ENCODE measurements around the gene GRWD1. TPM values are rescaled to one million over a fixed set of nuclear protein-coding genes. Genes with fewer than 3 reads are reported as not detected.
A peak's percentile ranks its signal among the peaks of the same experiment; 100 is the strongest.

GRWD1 gene
- total and polyA plus RNA-seq, 4 donors: 8.9 to 38.1 (median 21.9) TPM

DNA sequence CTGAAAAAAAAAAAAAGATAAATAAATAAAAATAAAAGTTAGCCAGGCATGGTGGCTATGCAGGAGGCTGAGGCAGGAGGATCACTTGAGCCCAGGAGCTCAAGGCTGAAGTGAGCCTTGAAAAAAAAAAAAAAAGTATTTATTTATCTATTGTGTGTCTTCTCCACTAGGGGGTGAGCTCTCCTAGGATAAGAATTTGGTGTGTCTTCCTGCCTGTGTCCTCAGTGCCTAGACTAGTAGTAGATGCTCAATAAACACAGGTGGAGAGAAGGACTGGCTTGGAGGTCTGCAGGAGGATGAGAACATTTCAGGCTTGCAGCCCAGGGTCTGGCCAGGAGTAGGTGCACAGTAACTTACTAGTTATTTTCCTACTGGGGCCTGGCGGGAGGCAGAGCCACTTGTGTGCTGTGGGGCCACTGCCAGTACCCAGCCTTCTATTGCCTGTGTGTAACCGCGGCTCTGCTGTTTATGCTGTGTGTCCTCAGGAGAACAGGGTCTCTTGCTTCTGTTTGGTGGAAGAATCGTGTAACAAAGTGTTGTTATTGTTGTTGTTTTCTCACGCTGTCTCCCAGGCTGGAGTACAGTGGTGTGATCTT, 60.5 kb downstream of the GRWD1 start:
- TF ChIP-seq, protein P1, sequence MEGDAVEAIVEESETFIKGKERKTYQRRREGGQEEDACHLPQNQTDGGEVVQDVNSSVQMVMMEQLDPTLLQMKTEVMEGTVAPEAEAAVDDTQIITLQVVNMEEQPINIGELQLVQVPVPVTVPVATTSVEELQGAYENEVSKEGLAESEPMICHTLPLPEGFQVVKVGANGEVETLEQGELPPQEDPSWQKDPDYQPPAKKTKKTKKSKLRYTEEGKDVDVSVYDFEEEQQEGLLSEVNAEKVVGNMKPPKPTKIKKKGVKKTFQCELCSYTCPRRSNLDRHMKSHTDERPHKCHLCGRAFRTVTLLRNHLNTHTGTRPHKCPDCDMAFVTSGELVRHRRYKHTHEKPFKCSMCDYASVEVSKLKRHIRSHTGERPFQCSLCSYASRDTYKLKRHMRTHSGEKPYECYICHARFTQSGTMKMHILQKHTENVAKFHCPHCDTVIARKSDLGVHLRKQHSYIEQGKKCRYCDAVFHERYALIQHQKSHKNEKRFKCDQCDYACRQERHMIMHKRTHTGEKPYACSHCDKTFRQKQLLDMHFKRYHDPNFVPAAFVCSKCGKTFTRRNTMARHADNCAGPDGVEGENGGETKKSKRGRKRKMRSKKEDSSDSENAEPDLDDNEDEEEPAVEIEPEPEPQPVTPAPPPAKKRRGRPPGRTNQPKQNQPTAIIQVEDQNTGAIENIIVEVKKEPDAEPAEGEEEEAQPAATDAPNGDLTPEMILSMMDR (IDR thresholded peaks at IDR 0.05; ENCODE audit: control extremely low read depth, extremely low read depth): peak; percentile 3
- Histone ChIP-seq H3K27me3 (ENCODE audit: control insufficient read depth in 3 of 3, insufficient read depth in 3 of 3, low read length in 2 of 3) (peaks cover 0 to 12% (median 4%) of the 10 kb centered on the region in 3 donors), H3K9me3 (ENCODE audit: control insufficient read depth in 4 of 4, insufficient read depth in 3 of 4, low read length in 3 of 4) (peaks cover 0 to 2% (median 0%) of the 10 kb centered on the region in 4 donors), H3K27ac (ENCODE audit: low read depth in 1 of 2, low read length in 1 of 2) (no peak overlapping the region), H3K4me1 (ENCODE audit: control insufficient read depth in 5 of 5, insufficient read depth in 5 of 5, low read length in 5 of 5) (peaks cover 0 to 2% (median 0%) of the 10 kb centered on the region in 5 donors), H3K4me3 (no peak overlapping the region), H3K9ac (ENCODE audit: insufficient read depth in 1 of 2, low read length in 2 of 2) (no peak overlapping the region), H3K36me3 (ENCODE audit: control insufficient read depth in 4 of 4, insufficient read depth in 4 of 4, low read length in 4 of 4) (no peaks in the 10 kb centered on the region)
- WGBS, 2 donors: 84 to 88% methylated on average over 5 of the region's 5 CpGs
- no peak for ATAC-seq (ENCODE audit: insufficient read depth, low FRiP score)
- no peak for DNase-seq

Other genes with a start within 250 kb of the GRWD1 start
- 100 to 1,000 TPM in 1 of 2 donors, 10 to 100 TPM in 1; 53.8 to 114 TPM for gene CARD8, start 190.1 kb upstream of the GRWD1 start, total RNA-seq
- gene CARD8, start 190.1 kb upstream of the GRWD1 start, polyA plus RNA-seq: 10 to 100 TPM; 43.0 to 52.6 TPM
- gene ZNF114, start 175.9 kb upstream of the GRWD1 start, total RNA-seq: 1 to 10 TPM; 1.5 to 4.1 TPM
- under 1 TPM; 0.37 to 0.63 TPM for gene ZNF114, start 175.9 kb upstream of the GRWD1 start, polyA plus RNA-seq
- 100 to 1,000 TPM in 1 of 2 donors, 10 to 100 TPM in 1; 36.9 to 189 TPM for gene EMP3, start 120.4 kb upstream of the GRWD1 start, total RNA-seq
- gene EMP3, start 120.4 kb upstream of the GRWD1 start, polyA plus RNA-seq: 100 to 1,000 TPM; 256 to 276 TPM
- 10 to 100 TPM; 10.9 to 12.3 TPM for gene TMEM143, start 82.0 kb upstream of the GRWD1 start, total RNA-seq
- 1 to 10 TPM; 4.1 to 7.6 TPM for gene TMEM143, start 82.0 kb upstream of the GRWD1 start, polyA plus RNA-seq
- not detected for gene SYNGR4, start 81.6 kb upstream of the GRWD1 start, total RNA-seq
- gene SYNGR4, start 81.6 kb upstream of the GRWD1 start, polyA plus RNA-seq: not detected
- gene KDELR1, start 54.4 kb upstream of the GRWD1 start, total RNA-seq: 100 to 1,000 TPM; 101 to 142 TPM
- gene KDELR1, start 54.4 kb upstream of the GRWD1 start, polyA plus RNA-seq: 100 to 1,000 TPM; 108 to 156 TPM
- gene GRIN2D, start 52.3 kb upstream of the GRWD1 start, total RNA-seq: 1 to 10 TPM in 1 of 2 donors, under 1 TPM in 1; 0.54 to 1.0 TPM
- gene GRIN2D, start 52.3 kb upstream of the GRWD1 start, polyA plus RNA-seq: under 1 TPM; 0.26 to 0.32 TPM
- gene KCNJ14, start 9.6 kb downstream of the GRWD1 start, total RNA-seq: under 1 TPM; 0.82 to 0.83 TPM
- gene KCNJ14, start 9.6 kb downstream of the GRWD1 start, polyA plus RNA-seq: under 1 TPM; 0.21 to 0.35 TPM
- gene CYTH2, start 23.4 kb downstream of the GRWD1 start, total RNA-seq: 10 to 100 TPM; 45.3 to 72.5 TPM
- gene CYTH2, start 23.4 kb downstream of the GRWD1 start, polyA plus RNA-seq: 10 to 100 TPM; 44.1 to 53.1 TPM
- gene LMTK3, start 65.9 kb downstream of the GRWD1 start, total RNA-seq: 10 to 100 TPM in 1 of 2 donors, 1 to 10 TPM in 1; 3.1 to 10.7 TPM
- gene LMTK3, start 65.9 kb downstream of the GRWD1 start, polyA plus RNA-seq: 1 to 10 TPM; 1.9 to 6.5 TPM
- 10 to 100 TPM in 1 of 2 donors, 1 to 10 TPM in 1; 1.2 to 10.5 TPM for gene SULT2B1, start 106.2 kb downstream of the GRWD1 start, total RNA-seq
- gene SULT2B1, start 106.2 kb downstream of the GRWD1 start, polyA plus RNA-seq: 10 to 100 TPM; 10.9 to 22.9 TPM
- not detected for gene SPACA4, start 160.8 kb downstream of the GRWD1 start, total RNA-seq
- under 1 TPM; 0.03 to 0.16 TPM for gene SPACA4, start 160.8 kb downstream of the GRWD1 start, polyA plus RNA-seq
- gene FAM83E, start 169.1 kb downstream of the GRWD1 start, total RNA-seq: 10 to 100 TPM; 22.2 to 41.1 TPM
- gene FAM83E, start 169.1 kb downstream of the GRWD1 start, polyA plus RNA-seq: 10 to 100 TPM; 32.3 to 43.8 TPM
- 1,000 to 10,000 TPM; 1,019 to 1,119 TPM for gene RPL18, start 173.2 kb downstream of the GRWD1 start, total RNA-seq
- 1,000 to 10,000 TPM; 1,696 to 3,542 TPM for gene RPL18, start 173.2 kb downstream of the GRWD1 start, polyA plus RNA-seq
- gene SPHK2, start 173.5 kb downstream of the GRWD1 start, total RNA-seq: 10 to 100 TPM; 10.3 to 35.3 TPM
- gene SPHK2, start 173.5 kb downstream of the GRWD1 start, polyA plus RNA-seq: 10 to 100 TPM; 18.3 to 19.8 TPM
- gene DBP, start 191.4 kb downstream of the GRWD1 start, total RNA-seq: 10 to 100 TPM in 1 of 2 donors, 1 to 10 TPM in 1; 9.4 to 10.3 TPM
- 10 to 100 TPM in 1 of 2 donors, 1 to 10 TPM in 1; 6.8 to 16.8 TPM for gene DBP, start 191.4 kb downstream of the GRWD1 start, polyA plus RNA-seq
- gene CA11, start 200.2 kb downstream of the GRWD1 start, total RNA-seq: 1 to 10 TPM in 1 of 2 donors, under 1 TPM in 1; 0.88 to 5.4 TPM
- gene CA11, start 200.2 kb downstream of the GRWD1 start, polyA plus RNA-seq: 10 to 100 TPM in 1 of 2 donors, 1 to 10 TPM in 1; 4.8 to 13.0 TPM
- gene NTN5, start 227.0 kb downstream of the GRWD1 start, total RNA-seq: under 1 TPM; 0.26 to 0.28 TPM
- under 1 TPM; 0.11 to 0.28 TPM for gene NTN5, start 227.0 kb downstream of the GRWD1 start, polyA plus RNA-seq
- gene FUT2, start 250.0 kb downstream of the GRWD1 start, total RNA-seq: 1 to 10 TPM in 1 of 2 donors, under 1 TPM in 1; 0.40 to 5.6 TPM
- 1 to 10 TPM; 4.4 to 6.5 TPM for gene FUT2, start 250.0 kb downstream of the GRWD1 start, polyA plus RNA-seq

All from lung (tissue), 12 donors.